NCI-H2029 (cell line): ENCODE measurements around the gene VRK1.

ENCODE experiments used
- DNase-seq: peaks from one replicate; lab custom pipeline; 2025; lab: John Stamatoyannopoulos, UW

Gene VRK1

DNA sequence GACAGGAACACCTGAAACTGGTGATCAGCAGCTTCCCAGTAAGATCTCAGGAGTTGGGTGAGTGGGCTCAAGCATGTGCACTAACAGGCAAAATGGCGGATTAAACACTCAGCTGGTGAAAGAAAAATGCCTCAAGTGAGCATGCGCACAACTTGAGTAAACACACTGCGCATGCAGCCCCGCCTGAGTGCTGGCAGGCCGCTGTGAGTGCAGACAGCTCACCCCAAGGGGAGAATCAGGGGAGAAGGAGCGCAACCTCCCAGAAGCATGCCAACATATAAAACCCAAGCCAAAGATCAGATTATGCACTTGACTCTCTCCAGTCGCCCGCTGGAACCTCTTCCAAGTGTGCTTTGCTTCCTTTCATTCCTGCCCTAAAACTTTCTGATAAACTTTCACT is 125.8 kb downstream of the VRK1 start:
- peak; percentile 3 for DNase-seq

- DNase-seq, result no peak
Observed at GRCh38 chr14:96925422-96925821, 128.2 kb downstream of the VRK1 start.

DNA sequence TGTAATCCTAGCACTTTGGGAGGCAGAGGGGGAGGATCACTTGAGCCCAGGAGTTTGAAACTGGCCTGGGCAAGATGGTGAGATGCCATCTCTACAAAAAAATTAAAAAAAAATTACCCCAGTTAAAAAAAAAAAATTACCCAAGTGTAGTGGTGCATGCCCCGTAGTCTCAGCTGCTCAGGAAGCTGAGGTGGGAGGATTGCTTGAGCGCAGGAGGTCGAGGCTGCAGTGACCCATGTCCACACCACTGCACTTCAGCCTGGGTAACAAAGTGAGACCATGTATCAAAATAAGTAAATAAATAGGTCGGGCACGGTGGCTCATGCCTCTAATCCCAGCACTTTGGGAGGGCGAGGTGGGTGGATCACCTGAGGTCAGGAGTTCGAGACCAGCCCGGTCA is 128.8 kb downstream of the VRK1 start:
- DNase-seq, result no peak

- no peak for DNase-seq
Observed at GRCh38 chr14:96928779-96929380, 131.7 kb downstream of the VRK1 start.

GRCh38 chr14:96929950-96930349 is 132.8 kb downstream of the VRK1 start:
- no peak for DNase-seq

DNA sequence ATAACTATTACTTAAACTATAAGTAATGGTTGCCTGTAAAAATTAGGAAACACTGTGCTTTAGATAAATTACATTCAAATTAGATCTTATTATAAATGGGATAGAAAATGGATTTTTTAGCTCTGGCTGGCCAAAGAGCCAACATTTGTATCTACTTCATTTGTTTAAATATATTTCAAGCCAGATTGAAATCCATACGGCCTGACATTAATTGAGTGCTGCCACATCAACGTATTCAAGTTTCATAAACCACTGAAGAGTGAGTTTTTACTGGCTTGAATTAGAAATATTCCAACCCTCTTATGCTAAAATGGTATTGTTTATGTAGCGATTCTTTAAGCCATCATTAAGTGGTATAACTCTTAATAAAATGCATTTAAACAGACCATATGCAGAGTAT is 133.3 kb downstream of the VRK1 start:
- DNase-seq, result no peak
